ENCODE results near the gene LMBR1.

Gene LMBR1

DNA sequence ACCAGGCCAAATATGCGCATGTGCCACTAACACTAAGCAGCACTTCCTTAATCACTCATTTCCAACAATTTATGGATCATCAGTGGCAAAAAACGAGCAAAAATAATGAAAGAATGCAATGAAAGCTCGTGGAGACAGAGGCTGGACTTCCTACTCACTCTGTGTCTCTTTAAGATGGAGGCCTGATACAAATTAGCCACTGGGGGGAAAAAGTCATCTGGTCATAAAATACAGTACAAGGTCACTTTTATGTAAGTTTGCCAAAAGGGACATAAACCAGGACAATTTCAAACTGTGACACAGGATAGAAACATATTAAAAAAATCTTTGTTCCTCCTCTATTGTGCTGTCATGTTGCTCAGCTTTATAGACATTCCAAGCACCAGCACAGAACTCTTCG, 101.7 kb downstream of the LMBR1 start:
- DNase-seq, result no peak

GRCh38 chr7:156790264-156790663, 102.7 kb downstream of the LMBR1 start:
- no peak for DNase-seq

DNA sequence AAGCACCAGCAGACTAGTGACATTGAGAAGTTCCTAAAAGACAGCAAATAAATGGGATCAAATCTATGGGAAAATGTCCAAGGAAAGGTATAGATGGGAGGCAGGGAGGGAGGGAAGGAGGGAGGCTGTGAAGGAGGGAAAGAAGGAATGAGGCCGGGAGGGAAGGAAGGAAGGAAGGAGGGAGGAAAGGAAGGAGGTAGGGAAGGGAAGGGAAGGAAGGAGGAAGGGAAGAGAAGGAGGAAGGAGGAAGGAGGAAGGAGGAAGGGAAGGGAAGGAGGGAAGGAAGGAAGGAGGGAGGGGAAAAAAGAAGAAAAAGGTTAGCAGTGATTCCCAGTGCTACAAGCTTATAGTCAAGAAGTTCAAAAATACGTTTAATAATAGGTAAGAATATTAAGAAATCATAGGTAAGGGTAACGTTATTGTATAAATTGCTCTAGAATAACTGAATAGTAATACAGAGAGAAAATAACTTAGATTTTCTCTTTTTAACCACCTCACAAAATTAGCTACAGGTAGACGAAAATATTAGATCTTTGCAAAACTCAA, 106.9 kb downstream of the LMBR1 start:
- DNase-seq, result no peak

GRCh38 chr7:156783864-156784263, 109.1 kb downstream of the LMBR1 start:
- DNase-seq, result no peak

- DNase-seq, result no peak
Observed at GRCh38 chr7:156781972-156782371, 111.0 kb downstream of the LMBR1 start.

GRCh38 chr7:156780724-156781455, 112.1 kb downstream of the LMBR1 start:
- no peak for DNase-seq

DNA sequence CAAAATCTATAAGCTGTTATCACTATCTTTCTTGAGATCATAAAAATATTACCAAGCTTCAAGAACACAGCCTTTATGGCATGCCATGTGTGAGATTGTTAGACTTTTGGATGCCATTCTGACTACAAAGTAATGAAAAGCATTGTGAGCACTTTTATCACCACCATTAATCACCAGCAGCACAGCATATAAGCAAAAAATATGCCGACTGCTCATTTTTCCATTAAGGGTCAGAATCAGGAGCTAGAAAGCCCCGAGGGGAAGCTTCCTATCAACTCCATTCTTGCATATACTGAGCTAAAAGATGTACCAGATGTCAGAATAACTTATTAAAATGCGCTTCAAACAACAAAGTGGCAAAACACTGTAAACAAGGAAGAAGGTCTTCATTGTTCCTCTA, 114.3 kb downstream of the LMBR1 start:
- DNase-seq, result no peak

GRCh38 chr7:156778201-156778600, 114.8 kb downstream of the LMBR1 start:
- no peak for DNase-seq

DNA sequence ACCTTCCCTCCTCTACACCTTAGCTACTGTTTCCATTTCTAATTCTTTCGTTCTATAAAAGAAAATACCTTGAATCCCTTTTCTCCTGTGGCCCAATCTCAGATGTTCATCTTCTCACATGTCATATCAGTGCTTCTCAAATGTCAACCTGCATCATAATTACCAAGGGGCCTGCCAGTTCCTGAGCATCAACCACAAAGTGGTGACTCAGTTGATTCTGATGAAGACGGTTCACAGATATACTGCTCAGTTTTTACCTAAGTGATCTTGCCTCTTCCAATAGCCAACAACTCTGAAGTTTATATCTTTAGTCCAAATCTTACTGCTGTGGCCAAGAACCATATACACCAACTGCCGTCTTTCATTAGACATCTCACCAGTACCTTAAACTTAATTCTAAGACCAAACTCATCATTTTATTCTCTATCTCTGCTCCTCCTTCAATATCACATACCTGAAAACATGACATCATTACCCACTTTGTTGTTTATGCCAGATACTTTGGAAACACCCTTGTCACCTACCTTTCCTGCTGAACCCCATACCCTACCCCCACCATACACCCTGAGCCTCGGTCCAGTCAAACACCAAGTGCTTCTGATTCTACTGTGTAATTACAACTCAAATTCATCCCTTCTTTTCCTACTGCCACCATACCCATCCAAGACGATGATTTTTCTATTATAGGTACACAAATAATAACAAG, 115.5 kb downstream of the LMBR1 start:
- no peak for DNase-seq

DNA sequence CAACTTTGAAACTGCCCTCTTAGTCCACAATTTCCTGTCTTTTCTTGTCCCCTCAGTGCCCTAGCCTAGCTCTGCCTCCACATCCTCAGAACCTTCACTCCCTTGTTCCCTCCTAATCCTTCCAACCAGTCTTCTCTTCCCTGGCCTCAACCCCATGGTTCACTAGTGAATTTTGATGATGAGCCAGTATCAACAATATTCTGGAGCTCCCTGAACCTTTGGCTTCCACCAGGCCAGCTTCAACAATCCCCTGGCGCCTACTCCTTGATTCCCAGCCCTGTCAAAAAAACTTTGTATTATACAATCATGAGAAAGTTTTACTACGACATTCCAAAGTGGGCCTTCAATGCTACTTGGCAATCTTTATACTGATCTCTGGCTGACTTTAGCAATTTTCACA, 116.5 kb downstream of the LMBR1 start:
- DNase-seq, result no peak

- no peak for DNase-seq
Observed at GRCh38 chr7:156773966-156774365, 119.0 kb downstream of the LMBR1 start.

GRCh38 chr7:156772725-156773124, 120.3 kb downstream of the LMBR1 start:
- no peak for DNase-seq

DNA sequence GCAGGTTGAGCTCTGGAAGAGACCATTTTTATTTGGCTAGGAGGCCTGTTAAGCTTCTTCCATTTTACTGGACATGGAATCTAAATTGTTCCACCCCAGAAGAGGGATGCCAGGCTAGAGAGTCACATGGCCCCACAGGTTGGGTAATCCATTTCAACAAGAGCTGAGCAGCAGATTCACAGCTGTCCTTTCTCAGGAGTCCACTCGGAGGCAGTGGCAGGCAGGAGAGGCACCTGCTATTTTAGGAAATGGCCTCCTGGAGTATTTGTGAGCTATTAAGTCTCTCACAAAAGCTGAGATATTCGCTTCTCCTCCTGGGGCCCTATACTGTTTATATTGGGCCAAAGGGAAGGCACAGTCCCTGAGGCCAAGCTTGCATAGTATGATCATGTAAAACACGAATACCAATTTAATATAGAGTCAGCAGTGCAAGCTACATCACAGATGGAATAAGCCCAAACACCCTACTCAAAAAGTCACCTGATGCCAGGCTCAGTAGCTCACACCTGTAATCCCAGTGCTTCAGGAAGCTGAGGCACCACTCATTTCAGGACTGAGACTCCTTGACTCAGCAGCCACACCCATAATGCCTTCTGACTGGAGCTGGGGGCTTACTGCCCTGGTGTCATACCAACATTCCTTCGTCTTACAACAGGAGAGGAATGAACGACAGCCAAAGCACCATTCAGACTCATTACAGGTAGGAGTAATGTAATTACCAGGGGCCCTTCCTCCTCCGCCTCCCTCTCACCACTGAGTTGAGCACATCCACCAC, 124.1 kb downstream of the LMBR1 start:
- no peak for DNase-seq

- no peak for DNase-seq
Observed at GRCh38 chr7:156766666-156767065, 126.3 kb downstream of the LMBR1 start.

- DNase-seq, result no peak
Observed at GRCh38 chr7:156765901-156766656, 126.9 kb downstream of the LMBR1 start.

GRCh38 chr7:156764766-156765165, 128.2 kb downstream of the LMBR1 start:
- DNase-seq, result no peak

GRCh38 chr7:156764016-156764669, 128.8 kb downstream of the LMBR1 start:
- peak; percentile 3 for DNase-seq

GRCh38 chr7:156759579-156760202, 133.3 kb downstream of the LMBR1 start:
- no peak for DNase-seq

GRCh38 chr7:156759143-156759542, 133.8 kb downstream of the LMBR1 start:
- DNase-seq, result no peak

- DNase-seq, result no peak
Observed at GRCh38 chr7:156754201-156754600, 138.8 kb downstream of the LMBR1 start.

- no peak for DNase-seq
Observed at GRCh38 chr7:156753630-156754029, 139.4 kb downstream of the LMBR1 start.

DNA sequence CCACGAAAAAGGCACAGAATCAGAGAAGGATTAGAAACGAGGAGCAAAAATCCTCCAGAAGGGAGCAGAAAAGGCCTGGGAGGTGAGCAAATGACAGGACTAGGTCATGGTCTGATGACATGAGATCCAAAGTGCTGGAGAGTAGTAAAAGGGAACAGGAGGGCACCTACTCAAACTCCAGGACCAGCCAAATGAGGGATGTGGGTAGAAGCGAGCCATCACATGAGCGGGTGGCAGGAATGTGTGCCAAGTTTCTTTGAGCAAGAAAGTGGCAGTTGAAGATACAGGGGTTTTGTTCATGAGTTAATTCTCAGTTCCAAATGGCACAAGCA, 139.8 kb downstream of the LMBR1 start:
- no peak for DNase-seq

Measured in activated CD4-positive, alpha-beta T cell treated with anti-CD3 and anti-CD28 coated beads, Interleukin-2, amount 50 U/mL, for 1 hour (primary cell).